Measurements from ENCODE around the gene CHST8.

The CHST8 gene

GRCh38 chr19:33809960-33810359 lies 188.2 kb downstream of the CHST8 start:
- CTCF ChIA-PET = interaction anchor here (0.6 kb wide), 1 partner anchor 231 kb away, joined by 5 read pairs; no protein-coding TSS in a partner anchor
- TF ChIP-seq CTCF (conservative IDR thresholded peaks at IDR 0.05; ENCODE audit: low read depth) = no peak
- peak overlapping the region; percentile 77 for H3K27ac ChIP-seq
- no peak for DNase-seq (ENCODE audit: low spot score)
- POLR2A ChIA-PET (ENCODE audit: low non-redundant PET) = no interaction called here

- no peak for TF ChIP-seq CTCF (conservative IDR thresholded peaks at IDR 0.05; ENCODE audit: low read depth)
- no peak for DNase-seq (ENCODE audit: low spot score)
- ChIA-PET POLR2A (ENCODE audit: low non-redundant PET) (no interaction called here), CTCF (interaction anchor here (0.6 kb wide), 2 partner anchors 33 to 285 kb away, joined by 3 to 4 read pairs; no protein-coding TSS in a partner anchor)
- no peak overlapping the region; the same call in 1 of the 2 replicates for H3K27ac ChIP-seq
Measured at GRCh38 chr19:33810821-33811220, 189.1 kb downstream of the CHST8 start.

GRCh38 chr19:33811246-33811645 lies 189.5 kb downstream of the CHST8 start:
- TF ChIP-seq CTCF (conservative IDR thresholded peaks at IDR 0.05; ENCODE audit: low read depth) = no peak
- no peak overlapping the region for H3K27ac ChIP-seq
- ChIA-PET CTCF (interaction anchor here (0.6 kb wide), 1 partner anchor 285 kb away, joined by 3 read pairs; no protein-coding TSS in a partner anchor), POLR2A (ENCODE audit: low non-redundant PET) (no interaction called here)
- DNase-seq (ENCODE audit: low spot score) = no peak

- CTCF ChIA-PET = no interaction called here
- H3K27ac ChIP-seq = peak overlapping the region; percentile 53
- no peak for DNase-seq (ENCODE audit: low spot score)
- POLR2A ChIA-PET (ENCODE audit: low non-redundant PET) = no interaction called here
- TF ChIP-seq CTCF (conservative IDR thresholded peaks at IDR 0.05; ENCODE audit: low read depth) = no peak
Measured at GRCh38 chr19:33811736-33812387, 190.1 kb downstream of the CHST8 start.

GRCh38 chr19:33812388-33813330 lies 190.9 kb downstream of the CHST8 start:
- POLR2A ChIA-PET (ENCODE audit: low non-redundant PET) = no interaction called here
- peak overlapping the region; percentile 53 for H3K27ac ChIP-seq
- CTCF ChIA-PET = no interaction called here
- no peak for TF ChIP-seq CTCF (conservative IDR thresholded peaks at IDR 0.05; ENCODE audit: low read depth)
- no peak for DNase-seq (ENCODE audit: low spot score)

- CTCF ChIA-PET = interaction anchor here (0.6 kb wide), 1 partner anchor 23 kb away, joined by 3 read pairs; no protein-coding TSS in a partner anchor
- no peak for DNase-seq (ENCODE audit: low spot score)
Measured at GRCh38 chr19:33813391-33814101, 191.8 kb downstream of the CHST8 start.

More at GRCh38 chr19:33813391-33814101, 191.8 kb downstream of the CHST8 start:
- POLR2A ChIA-PET (ENCODE audit: low non-redundant PET) = no interaction called here
- no peak for TF ChIP-seq CTCF (conservative IDR thresholded peaks at IDR 0.05; ENCODE audit: low read depth)
- peak overlapping the region; percentile 53 for H3K27ac ChIP-seq

Data from RWPE1 (cell line).